DMS 273 (cell line): ENCODE results near the gene DEFB113.
"Not testable (repeated sequence)": the region's sequence is repeated elsewhere in the genome, so short reads cannot be mapped to it uniquely, and the experiment has no call there.

Source experiments
- DNase-seq: peaks from one replicate; lab custom pipeline; 2025; ENCODE audit not compliant: unreplicated experiment; lab: John Stamatoyannopoulos, UW

DEFB113 gene, protein sequence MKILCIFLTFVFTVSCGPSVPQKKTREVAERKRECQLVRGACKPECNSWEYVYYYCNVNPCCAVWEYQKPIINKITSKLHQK

DNA sequence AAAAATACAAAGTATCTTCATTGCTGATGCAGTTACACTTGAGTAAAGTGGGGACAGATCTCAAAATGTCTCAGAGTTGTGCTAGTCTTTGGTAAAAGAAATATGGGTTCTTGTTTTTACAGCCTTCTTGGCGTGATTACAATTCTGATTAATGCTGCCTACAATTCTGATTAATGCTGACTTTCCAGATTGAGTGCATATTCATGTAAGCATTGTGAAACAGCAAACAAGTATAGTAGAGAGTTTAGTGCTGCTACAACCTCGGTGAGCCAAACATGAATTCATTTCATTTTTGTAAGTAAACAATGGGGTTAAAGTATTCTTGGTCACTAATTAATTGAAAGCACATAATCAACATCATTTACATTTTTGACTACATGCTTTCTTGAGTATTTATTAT lies at the start of gene DEFB113:
DEFB113 (minus strand) TSS at position 21 of the 400 bp plus-strand sequence; CDS start at position 21, 0 bp downstream.
- DNase-seq: no peak

DNA sequence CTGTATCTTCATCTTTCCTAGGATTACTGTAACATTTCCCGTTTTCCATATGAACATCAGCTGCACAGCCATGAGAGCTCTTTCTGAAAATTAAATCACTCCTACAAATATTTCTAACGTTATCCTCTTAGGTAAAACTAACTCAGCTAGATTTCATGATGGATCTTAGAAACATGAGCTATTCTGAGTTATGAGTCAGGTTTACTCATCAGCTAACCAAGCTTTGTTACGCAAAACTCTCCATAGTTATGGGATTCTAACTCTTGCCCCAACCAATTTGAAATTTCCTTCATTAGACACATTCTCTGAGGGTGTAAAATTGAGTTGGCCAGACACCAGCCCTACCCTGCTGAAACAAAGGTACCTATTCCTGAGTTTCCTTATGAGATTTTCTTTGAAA lies 38.4 kb upstream of the DEFB113 start:
- no peak for DNase-seq

DNA sequence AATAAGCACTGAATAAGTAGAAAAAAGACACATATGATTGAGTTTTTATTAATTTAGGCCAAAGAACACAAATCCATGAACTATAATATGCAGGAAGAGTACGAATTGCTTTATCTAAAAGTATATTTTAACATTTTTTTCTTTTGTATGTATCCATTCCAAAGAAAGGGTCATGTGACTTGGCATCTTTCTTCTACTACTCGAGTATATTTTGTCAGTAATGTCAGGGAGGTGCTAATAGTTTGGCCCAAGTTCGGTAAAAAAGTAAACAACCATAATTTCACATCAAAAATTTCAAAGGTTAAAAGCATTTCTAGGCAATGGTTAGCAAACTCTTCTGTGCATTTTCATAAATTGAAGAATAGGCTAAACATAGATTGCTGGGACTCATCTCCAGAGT lies 33.7 kb upstream of the DEFB113 start:
- DNase-seq: no peak

DNA sequence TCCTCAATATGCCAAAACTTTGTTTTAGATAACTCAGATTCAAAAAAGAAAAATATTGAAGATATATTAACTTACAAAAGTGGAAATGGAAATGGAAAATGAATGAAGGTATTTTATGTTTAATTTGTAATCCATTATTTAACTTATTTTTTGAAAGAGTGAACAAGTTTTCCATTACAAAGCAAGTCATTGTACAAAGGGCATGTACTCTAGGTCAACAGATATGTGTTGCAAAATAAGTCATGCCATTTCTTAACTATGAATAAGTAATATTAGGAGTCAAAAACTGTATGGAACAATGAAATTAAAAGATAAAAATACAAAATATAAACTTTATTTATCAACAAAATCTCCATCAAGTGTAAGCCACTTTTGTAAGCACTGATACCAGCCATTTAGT lies 25.9 kb upstream of the DEFB113 start:
- DNase-seq: no peak

DNA sequence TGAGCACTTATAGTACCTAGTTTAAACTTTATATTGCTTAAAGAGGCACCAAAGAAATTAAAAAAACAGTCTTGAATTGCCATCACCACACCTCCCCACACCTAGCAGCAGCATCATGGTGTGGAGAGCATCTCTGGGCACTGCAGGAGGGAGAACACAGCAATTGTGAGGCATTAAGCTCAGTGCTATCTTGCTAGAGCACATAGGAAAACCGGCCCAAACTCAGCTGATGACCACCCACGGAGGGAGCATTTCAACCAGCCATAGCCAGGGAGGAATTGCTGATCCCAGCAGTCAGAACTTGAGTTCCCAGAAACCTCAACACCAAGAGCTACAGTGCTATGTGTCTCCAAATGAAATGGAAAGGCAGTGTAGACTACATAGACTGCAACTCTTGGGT lies 19.5 kb upstream of the DEFB113 start:
- DNase-seq: no peak

DNA sequence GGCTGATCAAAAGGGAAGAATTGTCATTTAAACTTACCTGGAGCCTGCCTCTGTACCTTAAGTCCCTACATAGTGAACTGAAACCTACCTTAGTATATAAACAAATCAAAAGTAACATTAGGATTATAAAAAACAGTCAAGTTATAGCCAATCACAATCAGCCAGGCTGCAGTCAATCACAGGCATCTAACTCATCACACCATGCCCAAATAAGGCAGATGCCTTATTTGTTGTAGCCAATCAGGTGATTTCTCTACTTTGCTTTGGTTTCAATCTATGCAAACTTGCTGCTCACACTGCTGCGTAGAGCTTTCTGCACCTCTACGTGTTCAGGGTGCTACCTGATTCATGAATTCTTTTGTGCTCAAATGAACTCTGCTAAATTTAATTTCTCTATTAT lies 18.3 kb upstream of the DEFB113 start:
- no peak for DNase-seq

DNA sequence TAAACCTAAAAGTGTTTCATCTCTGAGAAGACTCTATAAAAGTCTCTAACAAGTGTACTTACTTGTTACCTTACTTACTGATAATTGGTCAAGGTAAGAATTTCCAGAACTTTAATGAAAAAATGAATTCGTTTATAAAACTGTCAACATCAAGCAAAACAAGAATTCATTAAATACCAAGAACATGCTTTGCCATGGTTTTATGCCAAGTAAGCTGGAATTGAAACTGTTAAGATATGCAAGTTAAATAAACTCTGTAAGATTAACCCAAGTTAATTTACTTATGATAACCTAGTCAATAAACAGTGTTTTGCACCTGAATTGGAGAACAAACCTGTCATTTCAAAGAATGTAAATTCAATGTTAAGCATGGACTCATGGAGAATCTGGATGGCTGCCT lies 17.1 kb upstream of the DEFB113 start:
- DNase-seq: no peak

DNA sequence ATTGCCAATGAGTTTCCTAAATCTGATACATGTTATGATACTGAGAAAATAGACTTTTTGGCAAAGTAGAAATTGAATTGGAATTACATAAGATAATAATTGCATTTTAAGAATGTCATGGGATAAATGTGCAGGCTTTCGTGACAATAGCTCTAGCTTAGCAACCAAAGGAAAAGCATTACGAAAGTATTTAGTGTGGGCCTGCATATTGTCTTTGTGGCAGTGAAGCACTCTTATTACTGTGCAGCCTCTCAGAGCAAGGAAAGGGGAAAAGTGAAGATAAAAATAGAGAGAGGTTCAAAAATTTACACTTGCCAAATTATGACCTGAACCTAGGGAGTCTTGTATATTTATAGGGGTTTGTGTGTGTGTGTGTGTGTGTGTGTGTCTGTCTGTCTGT lies 12.6 kb upstream of the DEFB113 start:
- no peak for DNase-seq

DNA sequence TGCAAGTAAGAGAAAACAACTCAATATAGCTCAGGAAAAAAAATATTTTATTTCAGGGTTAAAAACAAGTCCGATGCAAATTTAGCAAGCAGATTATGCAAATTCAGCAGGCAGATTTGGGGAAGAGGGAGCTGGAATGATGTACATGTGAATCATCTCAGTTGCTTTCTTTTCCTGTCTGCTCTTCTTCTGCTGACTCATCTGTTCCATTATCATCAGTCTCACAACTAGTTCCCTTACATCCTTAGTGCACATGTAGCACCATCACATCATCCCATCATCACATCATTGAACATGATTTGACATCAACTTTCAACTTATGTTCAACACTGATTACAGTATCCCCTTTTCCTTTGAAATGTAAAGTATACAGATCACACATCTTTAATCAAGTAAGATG lies 11.5 kb upstream of the DEFB113 start:
- no peak for DNase-seq

DNA sequence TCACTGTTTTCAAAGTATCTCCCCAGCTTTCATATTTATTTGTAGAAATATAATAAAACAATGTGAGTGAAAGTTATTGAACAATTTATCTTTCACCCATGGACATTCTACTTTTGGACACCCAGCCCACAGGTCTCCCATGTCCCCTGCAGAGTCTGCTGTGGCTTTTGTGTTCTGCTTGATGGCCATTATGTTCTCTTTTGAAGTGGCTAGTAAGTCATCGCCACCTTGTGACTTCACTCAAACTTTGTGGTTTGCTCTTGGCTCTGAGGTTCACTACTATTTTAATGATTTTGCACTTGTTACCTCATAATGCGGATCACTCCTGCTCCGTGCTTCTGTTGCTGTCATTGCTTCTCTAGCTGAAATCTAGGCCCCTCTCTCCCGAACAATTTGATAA lies 10.2 kb upstream of the DEFB113 start:
- DNase-seq: no peak

DNA sequence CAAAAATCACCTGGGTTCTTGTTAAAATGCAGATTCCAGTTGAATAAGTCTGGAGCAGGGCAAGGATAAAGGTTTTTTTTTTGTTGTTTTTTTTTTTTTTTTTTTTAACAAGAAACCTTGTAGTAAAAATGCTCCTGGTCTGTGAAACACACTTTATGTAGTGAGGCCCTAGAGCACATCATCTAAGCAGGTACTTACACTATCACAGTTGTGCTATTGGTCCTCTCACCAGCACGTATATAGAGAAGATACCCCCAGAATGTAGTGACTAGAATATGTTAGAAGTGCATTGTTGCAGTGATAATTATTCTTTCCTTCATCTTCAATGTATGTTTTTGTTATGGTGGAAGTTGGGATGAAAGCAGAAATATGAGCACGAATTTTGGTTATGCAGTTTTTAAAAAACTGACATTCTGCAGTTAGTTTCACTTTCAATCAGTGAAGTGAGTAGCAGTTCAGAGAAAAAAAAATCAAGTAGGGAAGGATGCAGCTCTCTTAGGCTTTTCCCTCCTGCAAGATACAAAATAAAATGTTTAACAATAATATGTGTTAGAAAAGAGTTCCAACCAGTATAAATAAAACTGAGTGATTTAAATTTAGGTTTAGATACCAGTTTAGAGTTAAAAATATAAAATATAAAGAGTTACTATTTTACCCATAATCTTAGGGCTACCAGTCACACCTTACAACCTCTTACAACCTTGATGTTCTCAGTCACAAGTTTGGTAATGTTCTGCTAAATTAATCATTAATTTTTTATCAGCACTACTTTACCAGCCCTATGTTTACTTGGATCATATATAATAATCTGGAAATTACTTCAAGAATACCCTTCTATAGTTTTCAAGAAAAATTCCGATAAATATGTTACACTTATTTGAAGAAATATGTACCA lies 9.2 kb upstream of the DEFB113 start:
- no peak for DNase-seq

DNA sequence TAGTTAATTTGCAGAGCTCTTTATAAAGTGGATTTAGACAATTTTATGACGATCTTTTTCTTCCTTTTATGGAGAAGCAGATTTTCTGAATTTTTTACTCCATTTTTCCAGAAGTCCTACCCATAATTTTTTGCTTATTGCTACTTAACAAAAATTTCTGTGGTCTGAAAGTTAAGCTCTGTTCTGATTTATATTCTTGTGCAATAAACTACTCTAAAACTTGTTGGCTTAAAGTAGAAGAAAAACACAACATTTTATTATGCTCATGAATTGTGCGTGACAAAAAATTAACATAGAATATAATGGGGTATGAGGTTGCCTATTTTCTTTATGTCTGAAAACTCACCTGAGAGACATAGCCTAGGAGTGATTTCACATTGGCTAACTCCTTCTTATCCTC lies 2.6 kb downstream of the DEFB113 start:
- DNase-seq: no peak

DNA sequence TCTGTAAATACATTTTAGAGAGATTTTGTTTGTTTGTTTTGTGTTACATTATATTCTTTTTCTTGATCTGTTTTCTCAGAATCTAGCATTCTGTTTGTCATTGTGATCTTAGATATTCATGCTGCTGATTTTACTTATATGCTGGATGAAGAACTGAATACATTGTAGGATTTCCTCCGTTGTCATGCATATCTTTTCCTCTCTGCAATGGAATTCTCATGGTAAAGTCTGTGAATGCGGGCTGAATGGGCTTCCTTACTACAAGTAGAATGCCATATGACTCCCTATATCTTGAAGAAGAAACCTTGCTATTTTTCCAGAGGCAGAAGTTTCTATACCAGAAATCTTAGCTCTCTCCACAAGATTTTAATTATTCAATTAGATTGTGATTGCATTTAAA lies 3.1 kb downstream of the DEFB113 start:
- no peak for DNase-seq

DNA sequence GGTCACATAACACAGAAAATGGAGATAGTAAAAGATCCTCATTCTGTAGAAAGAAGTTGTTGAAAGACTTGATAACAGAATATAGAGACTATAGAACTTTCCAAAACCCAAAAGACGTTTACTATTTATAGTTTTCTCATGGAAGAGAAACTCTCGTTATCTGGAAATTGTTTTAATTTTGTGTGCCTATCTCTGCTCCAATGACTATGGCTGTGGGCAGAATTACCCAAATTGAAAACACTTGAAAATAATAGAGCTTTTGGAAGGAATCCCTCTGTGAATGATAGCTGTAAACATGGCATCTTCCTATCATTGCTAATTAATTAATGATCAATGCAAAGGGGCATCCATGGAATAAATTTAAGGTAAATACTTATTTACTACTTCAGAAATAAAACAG lies 5.4 kb downstream of the DEFB113 start, which contains the start of gene DEFB114:
DEFB114 (minus strand) TSS at position 101 of the 400 bp plus-strand sequence; CDS start at position 42, 59 bp downstream.
- DNase-seq: no peak

DNA sequence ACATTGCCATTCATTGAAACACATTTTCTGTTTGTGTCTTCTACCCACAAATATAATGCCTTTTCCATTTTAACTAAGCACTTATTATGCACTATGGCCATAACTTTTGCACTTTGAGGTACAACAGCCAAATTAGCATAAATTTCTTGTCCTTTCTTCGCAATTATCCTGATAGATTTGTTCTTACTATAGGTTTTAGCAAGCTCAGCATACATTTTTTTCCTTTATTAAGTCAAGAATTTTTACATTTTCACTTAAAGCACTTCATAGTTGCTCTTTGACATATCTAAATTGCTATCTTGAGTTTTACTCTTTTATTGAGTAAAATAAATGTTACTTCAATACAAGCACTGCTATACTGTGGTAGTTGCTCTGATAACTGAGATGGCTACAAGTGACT lies 11.2 kb downstream of the DEFB113 start:
- DNase-seq: no peak

DNA sequence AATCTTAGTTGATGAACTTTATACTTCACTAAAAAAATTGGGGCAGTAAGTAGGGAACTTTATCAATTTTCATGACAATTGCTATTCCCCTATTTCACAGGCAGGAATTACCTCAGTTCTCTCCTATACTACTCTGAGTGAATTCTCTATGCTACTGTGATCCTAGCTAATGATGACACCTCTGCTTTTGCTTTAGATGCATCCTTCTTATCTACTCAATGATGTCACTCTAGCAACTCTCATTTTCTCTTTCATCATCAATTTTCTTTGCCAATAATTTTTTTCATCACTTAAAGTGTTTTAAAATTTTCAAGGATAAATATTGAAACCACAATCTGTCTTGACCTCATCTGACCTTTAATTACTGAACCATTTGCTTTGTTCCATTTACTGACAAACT lies 13.6 kb downstream of the DEFB113 start:
- DNase-seq: no peak

DNA sequence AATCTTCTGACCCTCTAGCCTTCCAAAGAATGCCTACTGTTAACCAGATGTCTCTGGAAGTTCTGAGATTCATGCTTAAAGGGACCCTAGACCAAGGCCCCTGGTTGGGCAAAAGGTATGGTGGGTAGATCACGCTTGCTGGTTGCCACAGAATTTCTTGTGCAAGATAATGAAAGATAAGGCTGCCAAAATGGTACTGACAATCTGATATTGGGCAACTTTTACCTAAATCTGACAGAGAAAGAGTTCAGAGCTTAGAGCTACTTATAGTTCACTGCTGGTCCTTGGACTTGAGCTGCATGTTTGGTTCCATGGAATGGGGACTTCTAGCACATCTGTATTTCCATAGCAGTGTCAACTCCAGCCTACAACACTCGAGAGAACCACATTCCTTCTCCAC lies 17.5 kb downstream of the DEFB113 start:
- no peak for DNase-seq

DNA sequence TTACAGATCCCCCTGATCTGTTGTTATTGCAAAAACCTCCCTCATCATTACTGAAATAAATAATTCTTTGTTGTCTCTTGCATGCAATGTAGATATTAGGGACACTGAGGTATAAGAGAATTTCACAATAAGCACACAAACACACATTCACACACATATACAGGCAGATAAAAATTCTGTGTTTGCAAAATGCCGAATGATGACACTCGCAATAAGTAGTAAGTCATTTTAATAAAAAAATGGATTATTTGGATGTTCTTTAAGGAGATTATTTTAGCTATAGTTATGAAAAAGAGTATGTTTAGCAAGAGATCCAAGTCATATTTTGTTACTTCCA lies 19.0 kb downstream of the DEFB113 start:
- DNase-seq: no peak

DNA sequence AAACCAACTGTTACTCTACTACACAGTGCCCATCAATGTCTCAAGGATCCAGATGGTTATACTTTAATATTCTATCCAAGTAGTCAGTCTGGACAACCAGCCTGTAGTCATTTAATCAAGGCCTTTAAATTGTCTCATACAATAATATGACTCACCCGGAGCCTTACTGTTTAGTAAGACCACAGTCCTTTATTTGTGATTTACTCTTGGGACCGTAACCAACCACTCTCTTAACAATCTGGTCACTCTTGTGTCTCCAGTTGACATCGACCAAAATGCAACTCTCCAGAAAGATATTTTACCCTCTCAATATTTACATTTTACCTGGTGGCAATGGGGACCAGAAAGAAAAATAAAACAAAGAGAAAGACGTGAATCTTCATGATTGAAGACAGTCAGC lies 20.4 kb downstream of the DEFB113 start:
- no peak for DNase-seq

DNA sequence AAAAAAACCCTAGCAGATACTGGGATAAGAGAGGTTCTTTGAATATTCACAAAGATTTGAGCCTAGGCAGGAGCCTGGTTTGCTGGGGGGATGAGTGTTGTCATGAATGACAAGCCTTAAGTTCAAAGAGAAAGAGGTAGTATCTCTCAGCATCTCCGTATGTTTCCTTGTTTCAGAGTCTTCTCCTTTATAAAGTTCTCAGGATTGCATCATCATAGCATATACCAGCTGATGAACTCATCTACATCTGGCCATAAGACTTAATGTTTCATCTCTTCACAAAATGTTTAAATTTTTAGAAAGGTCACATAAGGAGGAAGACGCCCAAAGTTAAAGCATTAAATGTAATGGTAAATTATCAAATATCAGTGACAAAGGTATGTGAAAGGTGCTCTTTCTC lies 22.6 kb downstream of the DEFB113 start:
- DNase-seq: no peak

DNA sequence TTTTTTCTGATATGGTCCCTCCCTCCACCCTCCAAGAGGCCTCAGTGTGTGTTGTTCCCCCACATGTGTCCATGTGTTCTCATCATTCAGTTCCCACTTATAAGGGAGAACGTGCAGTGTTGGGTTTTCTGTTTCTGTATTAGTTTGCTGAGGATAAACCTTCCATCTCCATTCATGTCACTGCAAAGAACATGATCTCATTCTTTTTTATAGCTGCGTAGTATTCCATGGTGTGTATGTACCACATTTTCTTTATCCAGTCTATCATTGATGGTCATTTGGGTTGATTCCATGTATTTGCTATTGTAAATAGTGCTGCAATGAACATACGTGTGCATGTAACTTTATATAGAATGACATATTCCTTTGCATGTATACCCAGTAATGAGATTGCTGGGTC lies 25.4 kb downstream of the DEFB113 start:
- not testable (repeated sequence) for DNase-seq

DNA sequence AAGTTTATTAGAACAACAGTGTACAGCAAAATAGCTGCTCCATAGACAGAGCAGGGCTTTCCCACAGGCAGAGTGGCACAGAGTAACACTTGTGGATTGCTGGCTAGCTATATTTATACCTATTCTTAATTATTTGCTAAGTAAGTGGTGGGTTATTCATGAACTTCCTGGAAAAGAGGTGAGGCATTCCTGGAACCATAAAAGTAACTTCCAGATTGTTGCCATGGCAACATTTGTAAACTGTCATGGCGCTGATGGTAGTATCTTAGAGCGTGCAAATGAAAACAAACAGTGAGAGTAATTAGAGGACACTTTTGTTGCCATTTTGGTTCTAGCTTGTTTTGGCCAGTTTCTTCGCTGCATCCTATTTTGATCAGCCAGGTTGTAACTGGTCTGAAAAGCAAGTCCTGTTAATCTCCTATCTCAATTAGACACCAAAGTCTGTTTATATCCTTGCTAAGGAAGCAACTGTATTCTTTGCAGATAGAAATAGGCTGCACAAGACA lies 29.4 kb downstream of the DEFB113 start:
- DNase-seq: peak; percentile 2

DNA sequence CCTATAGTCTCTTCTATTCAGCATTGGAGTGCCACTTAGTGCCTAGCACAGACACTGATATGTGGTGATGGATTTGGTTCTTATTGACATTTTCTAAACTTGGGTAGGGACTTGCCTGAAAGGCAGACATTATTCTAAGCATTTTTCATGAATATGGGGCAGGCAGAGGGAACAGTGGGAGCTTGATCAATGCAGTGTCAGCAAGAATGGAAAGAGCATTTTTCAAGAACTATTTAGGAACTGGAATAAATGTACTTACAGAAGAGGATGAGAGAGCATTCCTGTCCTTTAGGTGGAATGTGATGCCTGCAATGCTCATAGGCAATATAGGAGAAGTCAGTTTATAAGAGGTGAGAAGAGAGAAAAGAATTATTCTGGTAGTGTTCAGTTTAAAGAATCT lies 31.6 kb downstream of the DEFB113 start:
- no peak for DNase-seq
